Measurements from ENCODE around the gene SI.

GRCh38 chr3:165075695-165076094, 2.6 kb downstream of the SI start:
- TF ChIP-seq THAP12 (CRISPR knock-in tag; IDR thresholded peaks at IDR 0.05) (no peak), CTCF (IDR thresholded peaks at IDR 0.05 in 2 of 3, conservative IDR thresholded peaks at IDR 0.05 in 1 of 3; ENCODE audit: insufficient read depth in 2 of 3, low read depth in 1 of 3, low read length in 3 of 3) (no peak), BHLHE40 (IDR thresholded peaks at IDR 0.05; ENCODE audit: low read length) (no peak), HCFC1 (IDR thresholded peaks at IDR 0.05; ENCODE audit: low read depth, low read length) (no peak), STAT6 (CRISPR knock-in tag; IDR thresholded peaks at IDR 0.05) (no peak), ILK (tag; IDR thresholded peaks at IDR 0.05; ENCODE audit: borderline replicate concordance, low read depth) (no peak), CREM (IDR thresholded peaks at IDR 0.05; ENCODE audit: low read depth) (no peak), ERF (CRISPR knock-in tag; IDR thresholded peaks at IDR 0.05) (no peak), ZBED1 (IDR thresholded peaks at IDR 0.05) (no peak)
